Pancreas (tissue), 10 donors: ENCODE results near the gene CDA. TPM values are rescaled to one million over a fixed set of nuclear protein-coding genes. Genes with fewer than 3 reads are reported as not detected.

Source experiments
- ATAC-seq, 4 donors: fragments of 200-7000 bp; cut with Tn5 transposase; one replicate each; pipeline versions ENCODE4 v1.8.0 to v1.9.1; 2020; ENCODE audit warnings: mild to moderate bottlenecking in 4 of 4, moderate library complexity in 4 of 4
- DNase-seq, 6 donors: peaks; one replicate each; pipeline ENCODE4 v3.0.0-alpha.2; 2020
- FAIRE-seq: peaks from 2 replicates; lab custom pipeline; 2012; peaks lifted over from hg19 to GRCh38; lab: Jason Lieb, UNC
- H3K27ac ChIP-seq, 4 donors: fragments of 200-600 bp; sonication (generic); 1 replicate in 3 of 4; 2 replicates in 1 of 4; pipeline versions ENCODE4 v1.5.0 to v1.8.0; 2020
- H3K27me3 ChIP-seq, 4 donors: fragments of 200-600 bp; one replicate each; pipeline ENCODE4 v1.8.0; 2021
- H3K36me3 ChIP-seq, 3 donors: fragments of 200-600 bp; sonication (generic) in 1 of 3; one replicate each; pipeline versions ENCODE4 v1.5.0 to v1.8.0; 2020 to 2021
- H3K4me1 ChIP-seq, 3 donors: fragments of 200-600 bp; one replicate each; pipeline ENCODE4 v1.8.0; 2021
- H3K4me3 ChIP-seq, 4 donors: fragments of 200-600 bp; sonication (generic) in 2 of 4; one replicate each; pipeline versions ENCODE4 v1.5.0 to v1.8.0; 2020 to 2021
- H3K9me3 ChIP-seq, 4 donors: fragments of 200-600 bp; one replicate each; pipeline ENCODE4 v1.8.0; 2021
- CTCF ChIP-seq, 4 donors: fragments of 200-600 bp; sonication (generic) in 3 of 4; IDR thresholded peaks; one replicate each; pipeline versions ENCODE4 v1.5.0 to v1.8.0; 2021; ENCODE audit warnings: antibody characterized with exemption in 4 of 4
- WGBS, 2 donors: extraction: QIAGEN DNeasy Blood & Tissue Kit; methylation state at CpG; one replicate each; pipeline ENCODE4 v1.1.7; 2013; 5-methylcytosine and 5-hydroxymethylcytosine counted together
- intact Hi-C, 3 donors: fragments of 100-400 bp; cut with DNase I; formaldehyde crosslinking; loops; one replicate each; pipeline versions ENCODE4 v1.11.1 to v1.14.2; 2022
- polyA plus RNA-seq, 2 donors: library from polyadenylated mRNA; stranded (reverse); fragments of 200-250 nt; gene quantifications; one replicate each; pipeline ENCODE4 v1.2.3, GENCODE V29; 2013
- total RNA-seq, 6 donors: library from RNA; stranded (reverse); fragmentation: NEBNext Ultra II Directional in 4 of 6; extraction: Animal tissue kit (Norgen Biotek cat#: 25700) in 4 of 6; gene quantifications; one replicate each; pipeline versions ENCODE4 v1.2.1 to v1.2.4, GENCODE V29; 2021 to 2023
- donor health status: healthy with polysubstance abuse.
- donor health status: DM: no; HTN: no; CAD: no; lungs with moderate emphysema.
- donor health status: DM: no; HTN: no; CAD: no.
- donor health status: control.
- donor health status: control.
- donor health status: Bipolar disorder and iron deficiency.
- donor health status: DM: yes; HTN: yes; CAD: no.
- donor health status: DM: no; HTN: no; CAD: no.
- donor health status: DM: no; HTN: no; CAD: no.
- donor health status: DM: yes; HTN: yes; CAD: no.

CDA gene
- total and polyA plus RNA-seq, 8 donors = 0.16 to 1.2 (median 0.49) TPM; not detected in 1

- ATAC-seq = no peak
- H3K36me3 ChIP-seq = no peaks in the 10 kb centered on the region
- no peak for DNase-seq
- H3K27ac ChIP-seq = no peak overlapping the region
- no peaks in the 10 kb centered on the region for H3K9me3 ChIP-seq
- FAIRE-seq = no peak
- no peaks in the 10 kb centered on the region for H3K4me1 ChIP-seq
- no peaks in the 10 kb centered on the region for H3K27me3 ChIP-seq
- TF ChIP-seq CTCF (IDR thresholded peaks at IDR 0.05) = no peak
- no peak overlapping the region for H3K4me3 ChIP-seq
- WGBS, 2 donors = 61 to 66% methylated on average over 3 of the region's 3 CpGs
- intact Hi-C loops = no loop called here
These were observed 28.1 kb downstream of the CDA start for GRCh38 chr1:20616847-20617487.

- ATAC-seq = no peak
- H3K27me3 ChIP-seq = no peaks in the 10 kb centered on the region
These were observed 29.7 kb downstream of the CDA start for GRCh38 chr1:20618550-20618949.

GRCh38 chr1:20619999-20620398 lies 31.1 kb downstream of the CDA start:
- Histone ChIP-seq H3K27me3 (no peaks in the 10 kb centered on the region), H3K27ac (no peak overlapping the region), H3K36me3 (no peaks in the 10 kb centered on the region), H3K9me3 (no peaks in the 10 kb centered on the region), H3K4me1 (no peaks in the 10 kb centered on the region), H3K4me3 (no peak overlapping the region)
- 71 to 80% methylated on average over 1 of the region's 1 CpG for WGBS, 2 donors
- intact Hi-C loops = no loop called here
- no peak for TF ChIP-seq CTCF (IDR thresholded peaks at IDR 0.05)
- ATAC-seq = no peak
- no peak for FAIRE-seq
- no peak for DNase-seq

More at GRCh38 chr1:20618550-20618949, 29.7 kb downstream of the CDA start:
- H3K9me3 ChIP-seq = no peaks in the 10 kb centered on the region
- H3K27ac ChIP-seq = no peak overlapping the region
- TF ChIP-seq CTCF (IDR thresholded peaks at IDR 0.05) = no peak
- no peaks in the 10 kb centered on the region for H3K4me1 ChIP-seq
- intact Hi-C loops = no loop called here
- no peak for FAIRE-seq
- DNase-seq = no peak
- no peak overlapping the region for H3K4me3 ChIP-seq
- WGBS, 2 donors = 46 to 56% methylated on average over 4 of the region's 4 CpGs
- no peaks in the 10 kb centered on the region for H3K36me3 ChIP-seq

- H3K4me3 ChIP-seq = no peak overlapping the region
- H3K36me3 ChIP-seq = no peaks in the 10 kb centered on the region
- no peak for TF ChIP-seq CTCF (IDR thresholded peaks at IDR 0.05)
- 73 to 91% methylated on average over 6 of the region's 6 CpGs for WGBS, 2 donors
- DNase-seq = no peak
- no peaks in the 10 kb centered on the region for H3K27me3 ChIP-seq
- H3K9me3 ChIP-seq = no peaks in the 10 kb centered on the region
- no peak for ATAC-seq
- no peak overlapping the region for H3K27ac ChIP-seq
- intact Hi-C loops = no loop called here
- FAIRE-seq = no peak
- no peaks in the 10 kb centered on the region for H3K4me1 ChIP-seq
These were observed 32.1 kb downstream of the CDA start for GRCh38 chr1:20621012-20621411.

GRCh38 chr1:20624709-20625108 lies 35.8 kb downstream of the CDA start:
- H3K4me1 ChIP-seq = no peaks in the 10 kb centered on the region
- H3K4me3 ChIP-seq = no peak overlapping the region
- H3K27ac ChIP-seq = no peak overlapping the region
- H3K36me3 ChIP-seq = no peaks in the 10 kb centered on the region
- ATAC-seq = no peak
- no peak for TF ChIP-seq CTCF (IDR thresholded peaks at IDR 0.05)
- 85 to 88% methylated on average over 1 of the region's 1 CpG for WGBS, 2 donors
- H3K9me3 ChIP-seq = no peaks in the 10 kb centered on the region
- intact Hi-C loops = no loop called here
- no peak for DNase-seq
- H3K27me3 ChIP-seq = no peaks in the 10 kb centered on the region
- FAIRE-seq = no peak
